ENCODE data around the gene PCDHA5.

PCDHA5 gene

GRCh38 chr5:140869555-140869886 lies 48.1 kb downstream of the PCDHA5 start:
- DNase-seq: no peak
- TF ChIP-seq CTCF (IDR thresholded peaks at IDR 0.05; ENCODE audit: low read depth, low read length, missing control alignments): no peak
- Histone ChIP-seq H3K4me3 (ENCODE audit: low read depth, low read length) (no peak overlapping the region), H3K27ac (no peak overlapping the region), H3K36me3 (replicated peaks) (no peaks in the 10 kb centered on the region), H3K27me3 (replicated peaks) (no peaks in the 10 kb centered on the region)
- in situ Hi-C loops (cut with HindIII; ENCODE audit: low pct_ligation_motif_present, low sequenced_read_pairs): no loop called here

GRCh38 chr5:140870221-140871201 lies 49.1 kb downstream of the PCDHA5 start:
- H3K27me3 ChIP-seq (replicated peaks): no peaks in the 10 kb centered on the region
- in situ Hi-C loops (cut with HindIII; ENCODE audit: low pct_ligation_motif_present, low sequenced_read_pairs): no loop called here
- H3K4me3 ChIP-seq (ENCODE audit: low read depth, low read length): no peak overlapping the region
- H3K27ac ChIP-seq: no peak overlapping the region
- no peaks in the 10 kb centered on the region for H3K36me3 ChIP-seq (replicated peaks)
- no peak for DNase-seq
- TF ChIP-seq CTCF (IDR thresholded peaks at IDR 0.05; ENCODE audit: low read depth, low read length, missing control alignments): no peak

Measured in brain microvascular endothelial cell (primary cell).